Measurements from ENCODE around the gene CADPS. TPM values are rescaled to one million over a fixed set of nuclear protein-coding genes. Genes with fewer than 3 reads are reported as not detected.

CADPS gene
- polyA plus RNA-seq, 1 of the 3 experiments (the other 2 are of a cell fraction), result 5.8 TPM

DNA sequence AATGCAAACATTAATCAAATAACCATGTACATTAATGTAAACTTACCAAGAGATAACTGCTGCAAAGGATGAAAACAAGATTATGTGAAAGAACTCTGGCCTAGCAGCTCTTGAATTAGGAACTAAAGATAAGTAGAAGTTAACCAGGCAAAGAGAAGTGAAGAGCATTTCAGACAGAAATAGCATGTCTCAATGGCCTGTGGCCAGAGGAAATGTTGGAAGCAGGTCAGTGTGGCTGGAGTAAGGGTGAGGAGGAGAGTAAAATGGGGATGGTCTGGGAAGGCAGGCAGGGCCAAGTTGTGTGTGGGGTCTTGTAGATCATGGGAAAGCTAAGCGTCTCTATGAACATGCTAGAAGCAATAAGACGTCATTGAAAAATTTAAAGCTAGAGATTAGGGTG lies 192.4 kb downstream of the CADPS start:
- Histone ChIP-seq H3K9me3 (no peaks in the 10 kb centered on the region), H3K79me2 (ENCODE audit: insufficient read depth) (no peaks in the 10 kb centered on the region), H2AFZ (ENCODE audit: low read depth) (no peak overlapping the region), H3K4me3 (ENCODE audit: low read depth in 2 of 2, low read length in 1 of 2) (no peak overlapping the region), H3K36me3 (replicated peaks in 1 of 2; ENCODE audit: control insufficient read depth in 1 of 2, insufficient read depth in 2 of 2, low read length in 1 of 2) (no peaks in the 10 kb centered on the region), H3K27ac (ENCODE audit: low read depth in 2 of 2, low read length in 1 of 2) (no peak overlapping the region), H3K9ac (no peak overlapping the region), H4K20me1 (ENCODE audit: insufficient read depth) (no peaks in the 10 kb centered on the region), H3K4me2 (no peak overlapping the region), H3F3A (replicated peaks; ENCODE audit: insufficient read depth) (no peaks in the 10 kb centered on the region), H3K9me2 (no peaks in the 10 kb centered on the region), H3K4me1 (ENCODE audit: control insufficient read depth in 1 of 2, insufficient read depth in 2 of 2, low read depth in 1 of 2, low read length in 1 of 2) (no peaks in the 10 kb centered on the region), H3K27me3 (ENCODE audit: insufficient read depth) (no peaks in the 10 kb centered on the region; the same call in 1 of the 2 replicates)
- no peak for DNase-seq
- ChIA-PET POLR2A (no interaction called here), CTCF (interaction anchor here (0.8 to 1.4 kb wide), 3 partner anchors 17 to 151 kb away, joined by 3 to 5 read pairs (median 3); no protein-coding TSS in a partner anchor)
- no peak for TF ChIP-seq FOSL2 (IDR thresholded peaks at IDR 0.05; ENCODE audit: borderline replicate concordance, low read depth)
- 94% methylated on average over 2 of the region's 2 CpGs for WGBS (ENCODE audit: low lambda C conversion rate)

DNA sequence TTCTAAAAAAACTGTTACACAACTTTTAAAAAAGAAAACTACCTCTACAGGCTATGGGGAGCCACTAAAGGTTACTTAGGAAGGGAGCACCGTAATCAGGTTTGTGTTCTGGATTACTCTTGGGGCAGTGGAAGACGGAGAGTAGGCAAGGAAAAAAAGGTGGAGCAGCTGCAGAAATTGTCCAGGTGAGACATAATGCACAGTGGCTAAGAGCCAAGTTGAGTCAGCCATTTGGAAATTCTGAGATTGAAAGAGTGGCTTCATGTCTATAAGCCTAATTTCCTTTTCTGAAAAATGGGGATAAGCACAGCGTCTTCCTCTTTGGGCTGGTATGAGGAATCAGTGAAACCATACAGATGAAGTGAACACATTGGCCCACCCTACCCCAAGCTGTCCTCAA lies 195.2 kb downstream of the CADPS start:
- POLR2A ChIA-PET, result no interaction called here
- Histone ChIP-seq H3K4me1 (ENCODE audit: control insufficient read depth in 1 of 2, insufficient read depth in 2 of 2, low read depth in 1 of 2, low read length in 1 of 2) (peaks cover 0 to 5% of the 10 kb centered on the region in 2 experiments; a peak in 2 of 4 replicates), H2AFZ (ENCODE audit: low read depth) (no peak overlapping the region), H4K20me1 (ENCODE audit: insufficient read depth) (no peaks in the 10 kb centered on the region), H3K9ac (no peak overlapping the region), H3K79me2 (ENCODE audit: insufficient read depth) (no peaks in the 10 kb centered on the region), H3K4me3 (ENCODE audit: low read depth in 2 of 2, low read length in 1 of 2) (no peak overlapping the region), H3K36me3 (replicated peaks in 1 of 2; ENCODE audit: control insufficient read depth in 1 of 2, insufficient read depth in 2 of 2, low read length in 1 of 2) (no peaks in the 10 kb centered on the region), H3F3A (replicated peaks; ENCODE audit: insufficient read depth) (no peaks in the 10 kb centered on the region), H3K4me2 (no peak overlapping the region), H3K9me3 (no peaks in the 10 kb centered on the region), H3K9me2 (no peaks in the 10 kb centered on the region), H3K27ac (ENCODE audit: low read depth in 2 of 2, low read length in 1 of 2) (no peak overlapping the region), H3K27me3 (ENCODE audit: insufficient read depth) (no peaks in the 10 kb centered on the region; the same call in 1 of the 2 replicates)
- no peak for DNase-seq
- TF ChIP-seq TCF12 (IDR thresholded peaks at IDR 0.05), result no peak
- no peak for TF ChIP-seq CHD2 (IDR thresholded peaks at IDR 0.05; ENCODE audit: low read length, partially characterized antibody)
- TF ChIP-seq, protein P1, sequence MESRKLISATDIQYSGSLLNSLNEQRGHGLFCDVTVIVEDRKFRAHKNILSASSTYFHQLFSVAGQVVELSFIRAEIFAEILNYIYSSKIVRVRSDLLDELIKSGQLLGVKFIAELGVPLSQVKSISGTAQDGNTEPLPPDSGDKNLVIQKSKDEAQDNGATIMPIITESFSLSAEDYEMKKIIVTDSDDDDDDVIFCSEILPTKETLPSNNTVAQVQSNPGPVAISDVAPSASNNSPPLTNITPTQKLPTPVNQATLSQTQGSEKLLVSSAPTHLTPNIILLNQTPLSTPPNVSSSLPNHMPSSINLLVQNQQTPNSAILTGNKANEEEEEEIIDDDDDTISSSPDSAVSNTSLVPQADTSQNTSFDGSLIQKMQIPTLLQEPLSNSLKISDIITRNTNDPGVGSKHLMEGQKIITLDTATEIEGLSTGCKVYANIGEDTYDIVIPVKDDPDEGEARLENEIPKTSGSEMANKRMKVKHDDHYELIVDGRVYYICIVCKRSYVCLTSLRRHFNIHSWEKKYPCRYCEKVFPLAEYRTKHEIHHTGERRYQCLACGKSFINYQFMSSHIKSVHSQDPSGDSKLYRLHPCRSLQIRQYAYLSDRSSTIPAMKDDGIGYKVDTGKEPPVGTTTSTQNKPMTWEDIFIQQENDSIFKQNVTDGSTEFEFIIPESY (IDR thresholded peaks at IDR 0.05; ENCODE audit: borderline replicate concordance, low read depth), result no peak
- no peak for TF ChIP-seq EZH2phosphoT487 (IDR thresholded peaks at IDR 0.05; ENCODE audit: borderline replicate concordance, low read depth)
- TF ChIP-seq, protein P2, sequence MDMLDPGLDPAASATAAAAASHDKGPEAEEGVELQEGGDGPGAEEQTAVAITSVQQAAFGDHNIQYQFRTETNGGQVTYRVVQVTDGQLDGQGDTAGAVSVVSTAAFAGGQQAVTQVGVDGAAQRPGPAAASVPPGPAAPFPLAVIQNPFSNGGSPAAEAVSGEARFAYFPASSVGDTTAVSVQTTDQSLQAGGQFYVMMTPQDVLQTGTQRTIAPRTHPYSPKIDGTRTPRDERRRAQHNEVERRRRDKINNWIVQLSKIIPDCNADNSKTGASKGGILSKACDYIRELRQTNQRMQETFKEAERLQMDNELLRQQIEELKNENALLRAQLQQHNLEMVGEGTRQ (IDR thresholded peaks at IDR 0.05; ENCODE audit: borderline replicate concordance, low read depth, low read length), result no peak
- no peak for TF ChIP-seq MEF2A (IDR thresholded peaks at IDR 0.05; ENCODE audit: borderline replicate concordance, low read depth)
- TF ChIP-seq NRF1 (IDR thresholded peaks at IDR 0.05; ENCODE audit: low read depth, low read length), result no peak
- TF ChIP-seq POLR2AphosphoS5 (IDR thresholded peaks at IDR 0.05; ENCODE audit: low read depth, low read length), result no peak
- TF ChIP-seq RXRA (IDR thresholded peaks at IDR 0.05; ENCODE audit: borderline replicate concordance, low read depth), result no peak
- no peak for TF ChIP-seq RFX5 (IDR thresholded peaks at IDR 0.05; ENCODE audit: low read length)
- no peak for TF ChIP-seq SIN3A (IDR thresholded peaks at IDR 0.05; ENCODE audit: borderline replicate concordance, low read depth, low read length)
- TF ChIP-seq GABPA (IDR thresholded peaks at IDR 0.05; ENCODE audit: low read depth), result no peak
- no peak for TF ChIP-seq FOXM1 (IDR thresholded peaks at IDR 0.05; ENCODE audit: low read depth)
- no peak for TF ChIP-seq MXI1 (IDR thresholded peaks at IDR 0.05; ENCODE audit: low read depth, low read length)
- CTCF ChIA-PET, result interaction anchor here (1.2 to 1.7 kb wide), 4 partner anchors 14 to 194 kb away, joined by 3 to 8 read pairs (median 4); no protein-coding TSS in a partner anchor
- 75% methylated on average over 3 of the region's 3 CpGs for WGBS (ENCODE audit: low lambda C conversion rate)

Measured in SK-N-SH (cell line).